GM12873 (cell line): Measurements from ENCODE around the gene CDC42.

ENCODE experiments used
- CTCF ChIP-seq: IDR thresholded peaks from 2 replicates; pipeline ENCODE4 v1.5.1; 2012; ENCODE audit warnings: low read depth, mild to moderate bottlenecking, moderate library complexity, low read length, control low read depth; ENCODE audit not compliant: insufficient read depth; ENCODE audit errors: missing control alignments

CDC42 gene

GRCh38 chr1:22052115-22053016, at the start of gene CDC42:
Gene CDC42, plus strand, starts transcription at chr1:22052709. Its CDS starts 25,770 bp downstream, at chr1:22078479.
- no peak for TF ChIP-seq CTCF

DNA sequence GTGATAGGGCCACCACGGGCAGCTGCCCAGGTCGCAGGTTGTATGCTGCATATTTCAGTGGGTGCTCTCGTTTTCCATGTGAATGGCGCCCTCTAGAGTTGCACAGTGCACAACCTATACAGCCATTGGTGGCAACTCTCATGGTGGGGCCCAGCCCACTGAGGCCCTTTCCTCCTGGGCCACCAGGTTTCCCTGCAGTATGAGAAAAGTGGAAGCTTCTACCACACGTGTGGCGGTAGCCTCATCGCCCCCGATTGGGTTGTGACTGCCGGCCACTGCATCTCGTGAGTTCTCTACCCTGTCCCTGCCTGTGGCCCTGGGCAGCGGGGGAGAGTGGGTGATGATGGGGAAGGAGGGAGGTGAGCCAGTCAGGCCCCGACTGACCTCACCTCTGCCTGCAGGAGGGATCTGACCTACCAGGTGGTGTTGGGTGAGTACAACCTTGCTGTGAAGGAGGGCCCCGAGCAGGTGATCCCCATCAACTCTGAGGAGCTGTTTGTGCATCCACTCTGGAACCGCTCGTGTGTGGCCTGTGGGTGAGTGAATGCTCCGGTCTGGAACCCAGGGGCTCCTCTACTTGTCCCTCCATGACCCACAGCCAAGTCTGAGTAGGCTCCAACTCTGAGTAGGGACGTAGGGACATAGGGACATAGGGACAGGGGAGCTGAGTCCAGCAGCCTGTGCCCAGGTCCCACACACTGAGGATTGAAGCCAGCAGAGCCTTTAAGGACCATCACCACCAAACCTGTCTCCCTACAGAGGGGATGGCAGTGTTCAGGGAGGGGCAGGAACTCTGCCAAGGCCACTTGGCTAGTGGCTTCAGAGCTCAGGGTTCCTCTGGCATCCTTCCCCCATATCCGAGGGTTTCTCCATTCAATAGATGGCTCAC, 47.0 kb upstream of the CDC42 start:
- TF ChIP-seq CTCF = peak; percentile 41

- peak; percentile 61 for TF ChIP-seq CTCF
These were observed 33.6 kb upstream of the CDC42 start for GRCh38 chr1:22018583-22019559.

- no peak for TF ChIP-seq CTCF
These were observed 31.4 kb upstream of the CDC42 start for GRCh38 chr1:22021061-22021460.

GRCh38 chr1:22024485-22025367, 27.8 kb upstream of the CDC42 start:
- peak; percentile 20 for TF ChIP-seq CTCF
